Ascending aorta (tissue), 2 donors: ENCODE measurements around the gene ADCY7. TPM values are rescaled to one million over a fixed set of nuclear protein-coding genes. Genes with fewer than 3 reads are reported as not detected.

Experiments
- DNase-seq, 2 donors: peaks; one replicate each; pipeline ENCODE4 v3.0.0-alpha.2; 2019; ENCODE audit warnings: low spot score in 2 of 2
- H3K27ac ChIP-seq, 2 donors: fragments of 200-600 bp; sonication (generic); one replicate each; pipeline ENCODE4 v1.5.1; 2016 to 2017; ENCODE audit warnings: mild to moderate bottlenecking in 1 of 2
- H3K27me3 ChIP-seq: fragments of 200-600 bp; sonication (generic); one replicate; pipeline ENCODE4 v1.5.1; 2017
- H3K36me3 ChIP-seq, 2 donors: fragments of 200-600 bp; sonication (generic); one replicate each; pipeline ENCODE4 v1.5.1; 2016
- H3K4me1 ChIP-seq, 2 donors: fragments of 200-600 bp; sonication (generic); one replicate each; pipeline ENCODE4 v1.5.1; 2016 to 2017; ENCODE audit warnings: mild to moderate bottlenecking in 1 of 2
- H3K4me3 ChIP-seq, 2 donors: fragments of 200-600 bp; sonication (generic); one replicate each; pipeline ENCODE4 v1.5.1; 2016 to 2017; ENCODE audit warnings: mild to moderate bottlenecking in 1 of 2
- H3K9me3 ChIP-seq, 2 donors: fragments of 200-600 bp; sonication (generic); one replicate each; pipeline ENCODE4 v1.5.1; 2016
- intact Hi-C: fragments of 100-400 bp; cut with DNase I; formaldehyde crosslinking; loops from one replicate; pipeline ENCODE4 v1.15.1; 2023
- total RNA-seq: library from RNA; depleted of rRNA; stranded (reverse); fragments of >200 nt; gene quantifications from one replicate; pipeline ENCODE4 v1.1.0, GENCODE V29; 2016
- TF ChIP-seq, protein P1 (sequence below), 3 experiments: fragments of 200-600 bp in 2 of 3; fragments of 450-650 bp in 1 of 3; sonication (generic) in 2 of 3; IDR thresholded peaks; one replicate each; pipeline ENCODE4 v1.5.1; 2016 to 2019; ENCODE audit warnings: antibody characterized with exemption in 3 of 3, mild to moderate bottlenecking in 1 of 3, moderate library complexity in 1 of 3

Gene ADCY7
- total RNA-seq, 1 donor from 2014 or later: 8.2 TPM

- peaks cover 0 to 17% of the 10 kb centered on the region in 2 donors for H3K4me1 ChIP-seq
- TF ChIP-seq, protein P1, sequence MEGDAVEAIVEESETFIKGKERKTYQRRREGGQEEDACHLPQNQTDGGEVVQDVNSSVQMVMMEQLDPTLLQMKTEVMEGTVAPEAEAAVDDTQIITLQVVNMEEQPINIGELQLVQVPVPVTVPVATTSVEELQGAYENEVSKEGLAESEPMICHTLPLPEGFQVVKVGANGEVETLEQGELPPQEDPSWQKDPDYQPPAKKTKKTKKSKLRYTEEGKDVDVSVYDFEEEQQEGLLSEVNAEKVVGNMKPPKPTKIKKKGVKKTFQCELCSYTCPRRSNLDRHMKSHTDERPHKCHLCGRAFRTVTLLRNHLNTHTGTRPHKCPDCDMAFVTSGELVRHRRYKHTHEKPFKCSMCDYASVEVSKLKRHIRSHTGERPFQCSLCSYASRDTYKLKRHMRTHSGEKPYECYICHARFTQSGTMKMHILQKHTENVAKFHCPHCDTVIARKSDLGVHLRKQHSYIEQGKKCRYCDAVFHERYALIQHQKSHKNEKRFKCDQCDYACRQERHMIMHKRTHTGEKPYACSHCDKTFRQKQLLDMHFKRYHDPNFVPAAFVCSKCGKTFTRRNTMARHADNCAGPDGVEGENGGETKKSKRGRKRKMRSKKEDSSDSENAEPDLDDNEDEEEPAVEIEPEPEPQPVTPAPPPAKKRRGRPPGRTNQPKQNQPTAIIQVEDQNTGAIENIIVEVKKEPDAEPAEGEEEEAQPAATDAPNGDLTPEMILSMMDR (IDR thresholded peaks at IDR 0.05): no peak
- H3K27ac ChIP-seq: no peak overlapping the region
- H3K9me3 ChIP-seq: no peaks in the 10 kb centered on the region
- intact Hi-C loops: no loop called here
- no peak overlapping the region for H3K4me3 ChIP-seq
- H3K27me3 ChIP-seq: no peaks in the 10 kb centered on the region
- H3K36me3 ChIP-seq: no peaks in the 10 kb centered on the region
- DNase-seq: no peak
Observed at GRCh38 chr16:50256604-50257003, 9.7 kb upstream of the ADCY7 start.

GRCh38 chr16:50257876-50258275, 8.5 kb upstream of the ADCY7 start:
- Histone ChIP-seq H3K4me3 (no peak overlapping the region), H3K4me1 (peaks cover 0 to 8% of the 10 kb centered on the region in 2 donors), H3K27me3 (no peaks in the 10 kb centered on the region), H3K9me3 (no peaks in the 10 kb centered on the region), H3K36me3 (no peaks in the 10 kb centered on the region), H3K27ac (no peak overlapping the region)
- intact Hi-C loops: no loop called here
- no peak for DNase-seq
- TF ChIP-seq, protein P1 (IDR thresholded peaks at IDR 0.05): no peak

DNA sequence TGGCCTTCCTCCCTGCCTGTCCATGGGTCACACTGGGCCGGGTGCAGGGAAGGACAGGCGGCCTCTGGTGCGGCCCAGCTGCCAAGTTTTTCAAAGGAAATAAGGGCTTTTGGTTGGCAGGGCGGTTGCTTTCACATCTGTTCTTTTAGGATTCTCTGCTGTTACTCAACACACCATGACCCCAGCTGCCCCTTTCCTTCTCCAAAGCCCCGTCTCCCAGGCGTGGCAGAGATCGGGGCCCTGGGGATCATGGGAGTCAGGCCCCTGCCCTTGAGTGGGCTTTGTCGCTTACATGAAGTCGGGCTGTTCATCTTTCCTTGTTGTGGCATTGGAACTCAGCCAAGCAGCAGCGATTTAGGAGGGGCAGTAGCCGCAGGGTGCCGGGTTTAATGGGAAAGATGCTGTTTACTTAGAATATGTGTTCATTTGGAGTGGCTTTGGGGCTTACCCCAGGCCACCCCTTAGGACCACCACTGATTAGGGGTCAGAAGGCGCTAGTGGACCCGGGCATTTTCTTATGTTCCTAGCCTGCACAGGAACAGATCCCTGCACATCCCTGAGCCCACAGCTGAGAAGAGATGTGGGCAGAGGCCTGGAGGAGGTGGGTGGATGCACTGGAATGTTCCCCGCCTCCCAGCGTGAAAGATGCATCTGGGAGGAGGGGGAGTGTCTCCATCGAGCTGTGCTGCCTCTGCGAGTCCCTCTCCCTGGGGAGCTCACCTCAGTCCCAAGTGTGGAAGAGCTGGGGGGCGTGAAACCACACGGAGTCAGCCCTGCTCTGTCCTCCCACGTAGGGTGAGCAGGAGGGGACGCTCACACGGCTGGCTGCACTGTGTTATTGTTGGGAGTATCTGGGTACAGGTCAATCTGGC, 6.8 kb upstream of the ADCY7 start:
- H3K4me3 ChIP-seq: peak overlapping the region; percentile 1 to 41
- DNase-seq: no peak
- H3K4me1 ChIP-seq: peaks cover 0 to 8% of the 10 kb centered on the region in 2 donors
- TF ChIP-seq, protein P1 (IDR thresholded peaks at IDR 0.05): no peak
- H3K9me3 ChIP-seq: no peaks in the 10 kb centered on the region
- no peaks in the 10 kb centered on the region for H3K36me3 ChIP-seq
- peak overlapping the region in 1 of 2 donors; percentile 35 for H3K27ac ChIP-seq
- intact Hi-C loops: no loop called here
- no peaks in the 10 kb centered on the region for H3K27me3 ChIP-seq

- no peaks in the 10 kb centered on the region for H3K36me3 ChIP-seq
- peaks cover 0 to 8% of the 10 kb centered on the region in 2 donors for H3K4me1 ChIP-seq
- H3K4me3 ChIP-seq: no peak overlapping the region
- TF ChIP-seq, protein P1 (IDR thresholded peaks at IDR 0.05): no peak
- H3K27ac ChIP-seq: no peak overlapping the region
- H3K9me3 ChIP-seq: no peaks in the 10 kb centered on the region
- intact Hi-C loops: no loop called here
- no peak for DNase-seq
- H3K27me3 ChIP-seq: no peaks in the 10 kb centered on the region
Observed at GRCh38 chr16:50260206-50261159, 5.9 kb upstream of the ADCY7 start.

GRCh38 chr16:50261160-50261706, 5.1 kb upstream of the ADCY7 start:
- Histone ChIP-seq H3K9me3 (no peaks in the 10 kb centered on the region), H3K4me3 (no peak overlapping the region), H3K27me3 (no peaks in the 10 kb centered on the region), H3K27ac (no peak overlapping the region), H3K36me3 (no peaks in the 10 kb centered on the region), H3K4me1 (peaks cover under 1 to 15% of the 10 kb centered on the region in 2 donors)
- DNase-seq: no peak
- TF ChIP-seq, protein P1 (IDR thresholded peaks at IDR 0.05): no peak
- intact Hi-C loops: no loop called here
